Upper lobe of left lung (tissue), 6 donors: Measurements from ENCODE around the gene RORB. TPM values are rescaled to one million over a fixed set of nuclear protein-coding genes. Genes with fewer than 3 reads are reported as not detected.
A peak's percentile ranks its signal among the peaks of the same experiment; 100 is the strongest.

Source experiments
- ATAC-seq, 2 donors: fragments of 200-7000 bp; cut with Tn5 transposase; one replicate each; pipeline ENCODE4 v1.9.1; 2022; ENCODE audit warnings: mild to moderate bottlenecking in 2 of 2, moderate library complexity in 2 of 2; ENCODE audit not compliant: low FRiP score in 2 of 2
- DNase-seq, 2 donors: peaks; one replicate each; pipeline ENCODE4 v3.0.0-alpha.2; 2019 to 2020
- H3K27ac ChIP-seq, 4 donors: fragments of 200-600 bp; sonication (generic); one replicate each; pipeline ENCODE4 v1.5.1; 2016 to 2019
- H3K27me3 ChIP-seq, 4 donors: fragments of 200-600 bp; sonication (generic); one replicate each; pipeline ENCODE4 v1.5.1; 2017 to 2019
- H3K36me3 ChIP-seq, 4 donors: fragments of 200-600 bp; sonication (generic); one replicate each; pipeline ENCODE4 v1.5.1; 2016 to 2019
- H3K4me1 ChIP-seq, 4 donors: fragments of 200-600 bp; sonication (generic); one replicate each; pipeline ENCODE4 v1.5.1; 2018 to 2019
- H3K4me3 ChIP-seq, 4 donors: fragments of 200-600 bp; sonication (generic); one replicate each; pipeline ENCODE4 v1.5.1; 2017 to 2019; ENCODE audit warnings: mild to moderate bottlenecking in 2 of 4, moderate library complexity in 1 of 4
- H3K9me3 ChIP-seq, 4 donors: fragments of 200-600 bp; sonication (generic); one replicate each; pipeline ENCODE4 v1.5.1; 2018 to 2019
- EP300 ChIP-seq, 4 donors: sonication (generic); formaldehyde crosslinking; IDR thresholded peaks; one replicate each; pipeline ENCODE4 v1.5.1; 2017; ENCODE audit warnings: antibody characterized with exemption in 4 of 4, control low read depth in 2 of 4
- POLR2A ChIP-seq, 4 donors: fragments of 450-650 bp; IDR thresholded peaks; one replicate each; pipeline ENCODE4 v1.5.1; 2016 to 2017; ENCODE audit warnings: antibody characterized with exemption in 4 of 4, mild to moderate bottlenecking in 2 of 4
- POLR2AphosphoS5 ChIP-seq, 2 donors: sonication (generic); formaldehyde crosslinking; IDR thresholded peaks; one replicate each; pipeline ENCODE4 v1.5.1; 2017; ENCODE audit warnings: antibody characterized with exemption in 2 of 2
- WGBS, 2 donors: methylation state at CpG; one replicate each; pipeline ENCODE4 v1.1.5; 2017 to 2018; 5-methylcytosine and 5-hydroxymethylcytosine counted together
- total RNA-seq, 6 donors: library from RNA; depleted of rRNA in 4 of 6; stranded (reverse); fragments of >200 nt in 4 of 6; gene quantifications; one replicate each; pipeline versions ENCODE4 v1.1.0 to v1.2.1, GENCODE V29; 2016 to 2021
- TF ChIP-seq, protein P1 (sequence below), 6 experiments: fragments of 450-650 bp in 4 of 6; fragments of 200-600 bp in 2 of 6; sonication (generic) in 2 of 6; IDR thresholded peaks; one replicate each; pipeline ENCODE4 v1.5.1; 2016 to 2019; ENCODE audit warnings: antibody characterized with exemption in 6 of 6
- donor health status: DM: no; HTN: no; CAD: no; lungs with moderate emphysema.
- donor health status: DM: no; HTN: yes; CAD: no; lungs with severe emphysema.

Gene RORB
- total RNA-seq, 6 donors from 2014 or later = 0.78 to 4.0 (median 2.2) TPM

DNA sequence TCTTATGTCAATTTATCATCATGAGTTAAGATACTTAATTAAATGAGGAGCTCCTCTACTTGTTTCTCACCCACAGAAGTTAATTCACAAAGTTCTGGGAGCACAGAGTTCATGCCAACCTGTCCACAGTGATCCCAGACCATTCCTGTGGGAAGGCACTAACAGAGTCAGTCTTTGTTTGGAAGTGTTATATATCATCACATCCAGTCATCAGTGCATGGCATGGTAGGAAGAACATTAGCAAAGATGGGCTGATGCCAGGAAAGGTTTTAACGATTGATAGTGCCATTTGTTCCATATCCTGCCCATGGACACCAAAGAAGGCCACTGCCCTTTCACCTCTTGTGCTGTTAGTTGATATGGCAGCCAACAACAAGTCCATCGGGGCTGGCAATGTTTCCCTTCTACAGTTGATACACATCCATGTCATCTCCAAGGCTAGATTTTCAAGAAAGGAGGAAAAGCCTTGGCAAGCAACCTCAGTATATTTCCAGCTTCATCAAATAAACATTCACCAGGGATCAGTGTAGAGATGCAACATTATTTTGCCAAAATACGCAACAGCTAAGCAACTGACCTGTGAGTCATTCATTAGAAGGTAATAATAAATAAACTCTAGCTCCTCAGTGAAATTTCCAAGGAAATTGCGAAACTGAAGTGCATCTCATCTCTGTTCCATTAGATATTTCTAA is 169.6 kb downstream of the RORB start:
- ATAC-seq = no peak
- no peak overlapping the region for H3K4me3 ChIP-seq
- WGBS, 2 donors = 65 to 70% methylated on average over 4 of the region's 4 CpGs

DNA sequence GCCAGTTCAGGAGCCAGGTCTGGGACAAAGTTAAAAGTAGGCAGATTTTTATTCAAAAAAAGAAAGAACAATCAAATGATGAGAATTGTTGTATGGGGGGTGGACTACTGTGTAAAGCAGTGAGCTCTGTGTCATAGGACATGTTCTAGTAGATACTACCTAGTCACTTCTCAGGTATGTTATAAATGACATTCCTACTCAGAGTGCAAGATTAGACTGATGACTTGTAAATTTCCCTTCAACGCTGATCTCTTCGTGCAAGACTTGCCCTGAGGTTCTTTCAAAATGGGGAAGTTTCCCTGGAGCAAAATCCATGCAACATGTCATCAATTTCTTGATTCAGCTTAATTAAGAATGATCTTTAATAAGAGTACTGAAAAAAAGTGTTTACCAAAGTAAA is 175.1 kb downstream of the RORB start:
- no peak for DNase-seq
- no peak for ATAC-seq
- Histone ChIP-seq H3K9me3 (no peaks in the 10 kb centered on the region), H3K27me3 (no peaks in the 10 kb centered on the region), H3K36me3 (no peaks in the 10 kb centered on the region), H3K4me1 (no peaks in the 10 kb centered on the region), H3K4me3 (no peak overlapping the region), H3K27ac (no peak overlapping the region)
- TF ChIP-seq POLR2AphosphoS5 (IDR thresholded peaks at IDR 0.05) (no peak), EP300 (IDR thresholded peaks at IDR 0.05) (no peak), POLR2A (IDR thresholded peaks at IDR 0.05) (no peak)
- TF ChIP-seq, protein P1, sequence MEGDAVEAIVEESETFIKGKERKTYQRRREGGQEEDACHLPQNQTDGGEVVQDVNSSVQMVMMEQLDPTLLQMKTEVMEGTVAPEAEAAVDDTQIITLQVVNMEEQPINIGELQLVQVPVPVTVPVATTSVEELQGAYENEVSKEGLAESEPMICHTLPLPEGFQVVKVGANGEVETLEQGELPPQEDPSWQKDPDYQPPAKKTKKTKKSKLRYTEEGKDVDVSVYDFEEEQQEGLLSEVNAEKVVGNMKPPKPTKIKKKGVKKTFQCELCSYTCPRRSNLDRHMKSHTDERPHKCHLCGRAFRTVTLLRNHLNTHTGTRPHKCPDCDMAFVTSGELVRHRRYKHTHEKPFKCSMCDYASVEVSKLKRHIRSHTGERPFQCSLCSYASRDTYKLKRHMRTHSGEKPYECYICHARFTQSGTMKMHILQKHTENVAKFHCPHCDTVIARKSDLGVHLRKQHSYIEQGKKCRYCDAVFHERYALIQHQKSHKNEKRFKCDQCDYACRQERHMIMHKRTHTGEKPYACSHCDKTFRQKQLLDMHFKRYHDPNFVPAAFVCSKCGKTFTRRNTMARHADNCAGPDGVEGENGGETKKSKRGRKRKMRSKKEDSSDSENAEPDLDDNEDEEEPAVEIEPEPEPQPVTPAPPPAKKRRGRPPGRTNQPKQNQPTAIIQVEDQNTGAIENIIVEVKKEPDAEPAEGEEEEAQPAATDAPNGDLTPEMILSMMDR (IDR thresholded peaks at IDR 0.05) = no peak
- WGBS, 2 donors = 78 to 79% methylated on average over 2 of the region's 2 CpGs

More for the DNA sequence above, 169.6 kb downstream of the RORB start:
- H3K27me3 ChIP-seq = no peaks in the 10 kb centered on the region
- H3K9me3 ChIP-seq = no peaks in the 10 kb centered on the region
- no peaks in the 10 kb centered on the region for H3K4me1 ChIP-seq
- no peak overlapping the region for H3K27ac ChIP-seq
- DNase-seq = no peak
- TF ChIP-seq EP300 (IDR thresholded peaks at IDR 0.05) = no peak
- TF ChIP-seq POLR2AphosphoS5 (IDR thresholded peaks at IDR 0.05) = no peak
- H3K36me3 ChIP-seq = no peaks in the 10 kb centered on the region

DNA sequence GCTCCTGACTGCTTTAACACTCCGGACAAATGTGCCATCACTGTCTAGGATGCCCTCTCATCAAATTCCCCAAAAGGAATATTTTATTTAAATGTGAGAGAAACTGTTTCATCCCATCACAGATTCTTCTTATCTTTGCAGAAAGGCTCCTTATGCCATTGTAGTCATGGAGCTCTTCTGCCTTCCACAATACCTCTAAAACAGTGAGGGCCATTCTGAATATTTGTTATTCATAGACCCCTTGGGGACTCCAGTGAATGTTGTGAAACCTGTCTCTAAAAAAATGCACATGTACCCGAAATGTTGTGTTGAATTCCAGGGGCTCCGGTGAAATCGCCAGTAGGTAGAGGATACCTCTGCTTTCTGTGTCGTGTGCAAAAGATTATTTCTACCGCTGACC is 176.9 kb downstream of the RORB start:
- Histone ChIP-seq H3K4me1 (no peaks in the 10 kb centered on the region), H3K4me3 (no peak overlapping the region), H3K27me3 (no peaks in the 10 kb centered on the region), H3K9me3 (no peaks in the 10 kb centered on the region), H3K27ac (no peak overlapping the region), H3K36me3 (no peaks in the 10 kb centered on the region)
- TF ChIP-seq POLR2AphosphoS5 (IDR thresholded peaks at IDR 0.05) (no peak), EP300 (IDR thresholded peaks at IDR 0.05) (no peak), POLR2A (IDR thresholded peaks at IDR 0.05) (no peak)
- TF ChIP-seq, protein P1 (IDR thresholded peaks at IDR 0.05) = no peak
- no peak for DNase-seq
- WGBS, 2 donors = 83 to 91% methylated on average over 6 of the region's 6 CpGs
- ATAC-seq = no peak

DNA sequence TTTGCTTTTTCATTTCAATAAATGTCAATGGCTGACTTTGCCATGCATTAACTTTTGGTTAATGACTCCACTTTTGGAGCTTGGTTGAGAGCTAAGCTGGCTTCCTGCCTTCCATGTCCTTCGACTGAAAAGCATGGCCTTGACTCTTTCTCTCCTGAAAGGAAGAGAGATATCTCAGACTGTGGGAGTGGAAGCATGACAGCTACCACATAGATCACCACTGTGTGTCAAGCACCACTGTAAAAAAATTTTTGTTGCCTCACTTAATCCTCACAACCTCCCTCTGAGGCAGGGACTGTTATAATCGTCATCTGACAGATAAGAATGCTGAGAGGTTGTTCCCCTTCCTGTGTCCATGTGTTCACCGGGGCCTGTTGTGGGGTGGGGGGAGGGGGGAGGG is 184.8 kb downstream of the RORB start:
- no peak overlapping the region for H3K4me3 ChIP-seq
- H3K27me3 ChIP-seq = no peaks in the 10 kb centered on the region
- no peaks in the 10 kb centered on the region for H3K4me1 ChIP-seq
- ATAC-seq = no peak
- no peaks in the 10 kb centered on the region for H3K36me3 ChIP-seq
- H3K9me3 ChIP-seq = no peaks in the 10 kb centered on the region
- no peak for DNase-seq
- WGBS, 2 donors = 19 to 25% methylated on average over 3 of the region's 3 CpGs
- no peak overlapping the region for H3K27ac ChIP-seq
- TF ChIP-seq POLR2A (IDR thresholded peaks at IDR 0.05) = no peak
- no peak for TF ChIP-seq POLR2AphosphoS5 (IDR thresholded peaks at IDR 0.05)
- TF ChIP-seq, protein P1 (IDR thresholded peaks at IDR 0.05) = no peak
- no peak for TF ChIP-seq EP300 (IDR thresholded peaks at IDR 0.05)

DNA sequence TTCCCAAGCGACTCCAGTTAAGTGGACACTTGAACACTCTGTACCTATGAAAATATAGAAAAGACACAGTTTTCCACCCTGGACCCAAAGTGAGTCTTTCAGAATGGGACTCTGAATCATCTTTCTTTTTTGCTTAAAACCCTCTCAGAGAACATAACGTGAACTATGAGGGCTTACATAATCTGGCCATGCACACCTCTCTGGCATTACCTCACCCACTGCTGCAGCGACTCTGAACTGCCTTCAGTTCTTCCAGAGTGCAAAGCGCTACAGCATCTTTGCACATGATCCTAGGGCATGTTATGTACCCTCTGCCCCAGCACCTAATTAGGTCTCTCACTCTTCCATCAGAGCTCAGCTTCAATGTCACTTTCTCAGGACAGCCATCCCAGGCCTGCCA is 186.2 kb downstream of the RORB start:
- H3K27ac ChIP-seq = no peak overlapping the region
- DNase-seq = no peak
- 71 to 73% methylated on average over 4 of the region's 4 CpGs for WGBS, 2 donors
- no peak overlapping the region for H3K4me3 ChIP-seq
- H3K4me1 ChIP-seq = no peaks in the 10 kb centered on the region
- H3K9me3 ChIP-seq = no peaks in the 10 kb centered on the region
- ATAC-seq = peak in 1 of 2 donors; percentile 40
- H3K36me3 ChIP-seq = no peaks in the 10 kb centered on the region
- no peaks in the 10 kb centered on the region for H3K27me3 ChIP-seq
- TF ChIP-seq, protein P1 (IDR thresholded peaks at IDR 0.05) = no peak
- TF ChIP-seq POLR2AphosphoS5 (IDR thresholded peaks at IDR 0.05) = no peak
- no peak for TF ChIP-seq POLR2A (IDR thresholded peaks at IDR 0.05)
- no peak for TF ChIP-seq EP300 (IDR thresholded peaks at IDR 0.05)
